NK-92 (cell line): ENCODE results near the gene PLXNB1.

Experiments used
- DNase-seq: peaks from one replicate; lab custom pipeline; 2025; ENCODE audit not compliant: unreplicated experiment; lab: John Stamatoyannopoulos, UW

The PLXNB1 gene

GRCh38 chr3:48420561-48420960 lies 9.3 kb downstream of the PLXNB1 start:
- no peak for DNase-seq

- DNase-seq: no peak
Observed at GRCh38 chr3:48419597-48419996, 10.3 kb downstream of the PLXNB1 start.

DNA sequence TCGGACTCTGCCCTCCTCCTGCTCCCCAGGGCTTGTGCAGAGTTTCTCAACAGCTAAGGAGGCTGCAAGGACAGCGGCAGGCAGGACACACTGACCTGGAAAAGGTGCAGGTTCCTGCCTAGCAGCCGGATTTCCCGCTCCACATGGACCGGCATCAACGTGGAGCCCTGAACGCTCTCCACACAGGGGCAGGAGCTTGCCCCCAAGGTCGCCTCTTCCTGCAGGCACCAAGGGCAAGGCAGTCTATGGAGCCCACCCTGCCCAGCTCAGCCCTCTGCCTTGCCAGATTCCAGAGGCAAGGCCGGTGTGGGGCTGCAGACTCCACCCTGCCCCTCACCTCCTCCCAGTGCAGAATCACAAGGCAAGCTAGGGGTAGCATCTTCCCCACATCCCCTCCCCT lies 10.7 kb downstream of the PLXNB1 start:
- DNase-seq: no peak

DNA sequence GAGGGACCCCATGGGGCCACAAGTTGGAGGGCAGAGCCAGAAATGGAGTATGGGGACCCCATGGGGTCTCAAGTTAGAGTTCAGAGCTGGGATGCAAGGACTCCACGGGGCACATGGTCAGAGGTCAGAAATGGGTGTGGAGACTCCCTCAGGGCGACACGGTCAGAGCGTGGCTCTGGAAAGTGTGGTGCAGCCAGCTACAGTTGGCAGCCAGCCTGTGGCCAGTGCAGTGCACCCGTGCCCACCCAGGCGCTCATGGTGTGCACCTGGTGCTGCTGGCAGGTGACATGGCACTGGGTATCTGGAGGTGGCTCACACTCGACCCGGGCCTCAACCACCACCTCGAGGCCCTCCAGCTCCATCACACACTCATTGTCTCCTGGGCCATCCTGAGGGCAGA lies 11.2 kb downstream of the PLXNB1 start:
- no peak for DNase-seq

GRCh38 chr3:48418140-48418539 lies 11.7 kb downstream of the PLXNB1 start:
- no peak for DNase-seq

- DNase-seq: no peak
Observed at GRCh38 chr3:48417529-48418108, 12.3 kb downstream of the PLXNB1 start.

- DNase-seq: no peak
Observed at GRCh38 chr3:48416546-48416945, 13.3 kb downstream of the PLXNB1 start.

- no peak for DNase-seq
Observed at GRCh38 chr3:48416091-48416505, 13.8 kb downstream of the PLXNB1 start.

GRCh38 chr3:48415251-48415953 lies 14.5 kb downstream of the PLXNB1 start:
- DNase-seq: no peak

DNA sequence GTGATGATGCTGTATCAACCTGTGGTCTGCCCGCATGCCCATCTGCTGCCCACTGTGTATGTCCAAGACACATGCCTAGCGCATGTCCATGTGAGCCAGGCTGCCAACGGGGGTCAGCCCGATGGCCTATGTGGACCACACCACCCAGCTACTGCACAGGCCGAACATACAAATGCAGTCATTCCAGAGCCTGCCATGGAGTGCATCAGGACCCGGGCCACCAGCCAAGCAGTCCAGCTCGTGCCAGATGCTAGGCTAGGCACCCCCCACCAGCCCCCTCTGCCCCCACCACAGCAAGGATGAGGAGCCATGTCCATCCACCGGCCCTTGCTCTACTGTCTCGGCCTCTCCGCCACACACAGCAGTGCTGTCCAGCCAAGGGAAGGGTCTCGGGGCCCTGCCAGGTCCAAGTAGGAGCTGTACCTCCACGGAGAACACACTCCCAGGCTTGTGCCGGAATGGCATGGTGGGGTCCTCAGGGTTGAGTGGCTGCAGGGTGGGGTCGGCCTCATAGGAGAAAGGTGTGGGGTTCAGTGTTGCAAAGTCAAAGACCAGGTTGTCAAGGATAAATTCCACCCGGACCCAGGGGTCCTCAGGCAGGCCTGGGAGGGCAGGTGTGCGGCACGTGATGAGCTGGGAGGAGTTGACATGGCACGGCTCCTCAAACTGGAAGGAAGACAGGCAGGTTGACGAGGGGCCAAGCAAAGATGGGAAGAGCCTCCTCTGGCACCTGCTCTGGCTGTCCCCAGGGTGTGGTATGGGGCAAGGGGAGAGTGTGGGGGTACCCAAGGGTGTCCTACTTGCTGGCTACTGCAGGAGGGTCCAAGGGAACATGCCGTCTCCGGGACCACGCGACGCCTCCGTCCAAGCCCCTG lies 15.3 kb downstream of the PLXNB1 start:
- DNase-seq: no peak

GRCh38 chr3:48413611-48414010 lies 16.3 kb downstream of the PLXNB1 start:
- no peak for DNase-seq

GRCh38 chr3:48413086-48413485 lies 16.8 kb downstream of the PLXNB1 start:
- no peak for DNase-seq

GRCh38 chr3:48412375-48413001 lies 17.4 kb downstream of the PLXNB1 start:
- DNase-seq: no peak

DNA sequence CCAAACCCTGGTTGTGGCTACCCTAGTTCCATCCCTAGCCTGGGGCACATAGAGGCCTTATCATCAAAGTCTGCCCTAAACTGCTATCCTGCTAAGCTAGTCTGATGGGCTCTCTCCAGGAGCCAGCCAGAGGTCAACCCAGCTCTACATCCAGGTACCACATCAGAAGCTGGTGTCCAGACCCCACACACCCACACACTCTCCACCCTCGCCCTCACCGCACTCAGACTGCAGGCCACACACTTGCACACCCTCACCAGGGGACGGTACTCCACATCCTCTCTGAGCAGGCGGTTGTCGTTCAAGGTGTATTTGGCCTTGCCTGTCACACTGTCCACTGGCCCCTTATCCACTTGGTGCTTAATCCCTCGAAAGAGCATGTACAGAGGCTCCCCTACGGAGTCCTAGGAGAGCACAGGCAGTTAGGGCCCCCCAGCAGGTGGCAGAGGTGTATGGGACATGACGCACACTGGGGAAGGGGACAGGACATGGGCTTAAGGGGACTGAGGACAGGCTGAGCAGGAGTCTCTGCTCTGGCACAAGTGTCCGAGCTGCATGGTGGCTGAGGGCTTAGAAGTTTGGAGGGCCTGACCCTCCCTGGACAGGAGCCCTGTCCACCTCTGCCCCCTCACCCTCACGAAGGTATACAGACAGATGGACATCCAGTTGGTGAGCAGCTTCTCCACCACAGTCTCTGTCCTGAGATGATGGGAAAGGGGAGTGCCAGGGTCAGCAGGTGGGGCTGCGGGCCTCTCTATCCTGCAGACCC lies 18.1 kb downstream of the PLXNB1 start:
- DNase-seq: no peak

DNA sequence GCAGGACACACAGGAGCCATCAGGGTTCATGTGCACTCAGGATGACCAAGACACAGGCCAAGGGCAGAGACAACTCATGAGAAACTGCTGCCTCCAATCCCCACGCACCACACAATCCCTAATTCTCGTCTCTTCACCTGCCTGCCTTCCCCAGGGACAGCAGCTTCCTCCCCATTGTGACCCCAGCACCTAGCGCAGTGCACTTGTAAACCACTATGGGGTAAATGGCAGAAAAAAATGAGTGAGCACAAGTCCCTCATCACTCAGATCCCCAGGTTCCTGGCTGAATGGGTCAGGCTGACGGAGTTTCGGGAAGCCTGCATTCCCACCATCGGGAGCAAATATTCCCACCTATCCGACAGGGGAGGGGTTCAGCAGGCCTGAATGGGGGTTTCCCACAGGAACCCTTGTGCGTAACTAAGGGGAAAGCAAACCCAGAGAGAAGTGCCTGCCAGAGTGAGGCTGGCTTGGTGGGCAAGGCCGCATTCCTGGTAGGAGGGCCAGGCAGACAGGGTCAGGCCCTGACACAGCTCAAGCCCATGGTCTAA lies 18.8 kb downstream of the PLXNB1 start:
- no peak for DNase-seq

GRCh38 chr3:48410205-48411040 lies 19.5 kb downstream of the PLXNB1 start:
- DNase-seq: no peak

DNA sequence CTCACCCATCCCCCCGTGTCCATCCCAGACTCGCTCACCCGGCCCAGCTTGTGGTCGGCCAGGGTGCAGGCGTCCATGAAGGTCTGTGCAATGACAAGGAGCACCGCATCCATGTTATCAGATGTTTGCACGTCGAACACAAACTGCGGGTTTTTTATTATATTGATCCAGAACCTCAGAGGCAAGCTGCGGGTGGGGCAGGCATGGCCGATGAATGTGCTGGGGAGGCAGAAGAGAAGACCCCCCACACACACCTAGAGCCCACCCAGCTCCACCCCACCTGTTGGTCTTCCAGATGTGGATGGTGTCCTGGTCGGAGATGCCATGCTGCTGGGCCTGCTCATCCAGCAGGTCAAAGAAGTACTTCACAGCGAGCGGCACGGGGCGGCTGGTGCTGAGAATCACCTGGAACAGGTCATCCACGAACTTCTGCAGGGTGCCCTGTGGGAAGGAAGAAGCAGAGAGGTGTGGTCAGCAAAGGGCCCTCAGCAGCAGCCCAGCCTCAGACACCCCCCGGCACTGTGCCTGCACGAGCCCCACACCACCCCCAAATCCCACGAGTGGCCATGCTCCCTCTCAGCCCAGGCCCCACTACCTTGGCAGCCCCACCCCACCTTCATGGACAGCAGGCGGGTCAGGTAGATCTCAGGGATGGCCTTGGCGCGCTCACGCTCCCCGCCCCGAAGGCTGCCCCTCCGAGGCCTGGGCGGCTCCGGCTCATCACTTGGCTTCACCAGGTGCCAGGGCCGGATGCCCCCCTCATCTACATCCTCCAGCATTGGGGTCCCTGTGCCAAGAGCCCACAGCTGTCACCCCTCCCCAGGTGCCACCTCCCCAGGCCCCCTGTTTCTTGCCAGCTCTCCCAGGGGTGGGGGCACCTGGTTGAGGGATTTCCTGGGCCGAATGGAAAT lies 20.3 kb downstream of the PLXNB1 start:
- no peak for DNase-seq

- no peak for DNase-seq
Observed at GRCh38 chr3:48408823-48409281, 21.0 kb downstream of the PLXNB1 start.
